WTC11 (cell line): ENCODE data around the gene ZNF579. TPM values are rescaled to one million over a fixed set of nuclear protein-coding genes. Genes with fewer than 3 reads are reported as not detected.

Experiments used
- ATAC-seq: fragments of 200-7000 bp; cut with Tn5 transposase; 2 replicates; pipeline ENCODE4 v1.10.0; 2021; ENCODE audit warnings: mild to moderate bottlenecking, moderate library complexity
- CTCF ChIA-PET: fragments of 300-600 bp; sonication (Branson Sonifier 250); formaldehyde crosslinking; loops from one replicate; lab custom pipeline; 2021; ENCODE audit warnings: antibody characterized with exemption; lab: Charles Lee
- POLR2A ChIA-PET: fragments of 350-600 bp; sonication (Branson Sonifier 250); formaldehyde crosslinking; loops from one replicate; lab custom pipeline; 2021; ENCODE audit warnings: antibody characterized with exemption; lab: Charles Lee
- DNase-seq: peaks from one replicate; pipeline ENCODE4 v3.0.0; 2021; ENCODE audit warnings: low spot score
- H3K27ac Mint-ChIP-seq: 2 replicates; pipeline ENCODE4 v1.8.0; 2021; ENCODE audit warnings: mixed read lengths
- H3K27me3 Mint-ChIP-seq: 2 replicates; pipeline ENCODE4 v1.8.0; 2021; ENCODE audit warnings: low read depth, mild to moderate bottlenecking, moderate library complexity, mixed read lengths
- H3K36me3 Mint-ChIP-seq: 2 replicates; pipeline ENCODE4 v1.8.0; 2021; ENCODE audit warnings: mixed read lengths
- H3K4me1 Mint-ChIP-seq: 2 replicates; pipeline ENCODE4 v1.8.0; 2022; ENCODE audit warnings: mixed read lengths
- H3K4me3 Mint-ChIP-seq: 2 replicates; pipeline ENCODE4 v1.8.0; 2021; ENCODE audit warnings: mild to moderate bottlenecking, moderate library complexity, mixed read lengths
- H3K9me3 Mint-ChIP-seq: 2 replicates; pipeline ENCODE4 v1.8.0; 2021; ENCODE audit warnings: mixed read lengths
- ATF1 ChIP-seq: sonication (generic); formaldehyde crosslinking; IDR thresholded peaks from 2 replicates; pipeline ENCODE4 v1.8.1; 2023; ENCODE audit warnings: mild to moderate bottlenecking, moderate library complexity, missing genetic modification reagents
- CBFB ChIP-seq: sonication (generic); formaldehyde crosslinking; IDR thresholded peaks from 2 replicates; pipeline ENCODE4 v1.8.1; 2022; ENCODE audit warnings: mild to moderate bottlenecking, low read depth, missing genetic modification reagents
- CREM ChIP-seq: sonication (generic); formaldehyde crosslinking; IDR thresholded peaks from 2 replicates; pipeline ENCODE4 v1.8.1; 2022; ENCODE audit warnings: mild to moderate bottlenecking, missing genetic modification reagents, moderate library complexity
- ELF4 ChIP-seq: sonication (generic); formaldehyde crosslinking; IDR thresholded peaks from 2 replicates; pipeline ENCODE4 v1.8.1; 2022; ENCODE audit warnings: low read depth, mild to moderate bottlenecking, moderate library complexity, missing genetic modification reagents
- ERG ChIP-seq: fragments of 250-450 bp; sonication (Bioruptor Pico); IDR thresholded peaks from 2 replicates; pipeline ENCODE4 v1.8.0; 2021; ENCODE audit warnings: mild to moderate bottlenecking
- ETV6 ChIP-seq: sonication (generic); formaldehyde crosslinking; IDR thresholded peaks from 2 replicates; pipeline ENCODE4 v1.8.1; 2022; ENCODE audit warnings: mild to moderate bottlenecking, missing genetic modification reagents
- FOXJ3 ChIP-seq: sonication (generic); formaldehyde crosslinking; IDR thresholded peaks from 2 replicates; pipeline ENCODE4 v1.9.0; 2021; ENCODE audit warnings: missing genetic modification reagents, mild to moderate bottlenecking, borderline replicate concordance
- FOXK1 ChIP-seq: sonication (generic); formaldehyde crosslinking; IDR thresholded peaks from 2 replicates; pipeline ENCODE4 v1.8.0; 2022; ENCODE audit warnings: mild to moderate bottlenecking, moderate library complexity, missing genetic modification reagents
- GABPB1 ChIP-seq: sonication (generic); formaldehyde crosslinking; IDR thresholded peaks from 2 replicates; pipeline ENCODE4 v1.8.1; 2023; ENCODE audit warnings: mild to moderate bottlenecking, missing genetic modification reagents
- GRHL2 ChIP-seq: fragments of 250-450 bp; sonication (Bioruptor Pico); IDR thresholded peaks from 2 replicates; pipeline ENCODE4 v1.8.0; 2022; ENCODE audit warnings: mild to moderate bottlenecking, moderate library complexity; ENCODE audit not compliant: insufficient replicate concordance, severe bottlenecking
- GTF2I ChIP-seq: fragments of 250-450 bp; sonication (Bioruptor Pico); conservative IDR thresholded peaks from 2 replicates; pipeline ENCODE4 v1.4.0; 2021; ENCODE audit warnings: mild to moderate bottlenecking
- IRF1 ChIP-seq: sonication (generic); formaldehyde crosslinking; IDR thresholded peaks from 2 replicates; pipeline ENCODE4 v1.8.0; 2023; ENCODE audit warnings: missing genetic modification reagents
- JUN ChIP-seq: sonication (generic); formaldehyde crosslinking; IDR thresholded peaks from 2 replicates; pipeline ENCODE4 v1.8.0; 2023; ENCODE audit warnings: mild to moderate bottlenecking, missing genetic modification reagents
- MLX ChIP-seq: sonication (generic); formaldehyde crosslinking; IDR thresholded peaks from 2 replicates; pipeline ENCODE4 v1.8.1; 2023; ENCODE audit warnings: mild to moderate bottlenecking, missing genetic modification reagents, moderate library complexity
- MXD4 ChIP-seq: fragments of 250-450 bp; sonication (Bioruptor Pico); IDR thresholded peaks from 2 replicates; pipeline ENCODE4 v1.8.0; 2021; ENCODE audit warnings: mild to moderate bottlenecking, moderate library complexity, borderline replicate concordance
- MYBL2 ChIP-seq: sonication (generic); formaldehyde crosslinking; IDR thresholded peaks from 2 replicates; pipeline ENCODE4 v1.8.1; 2023; ENCODE audit warnings: mild to moderate bottlenecking, moderate library complexity, missing genetic modification reagents
- NFE2L1 ChIP-seq: sonication (generic); formaldehyde crosslinking; IDR thresholded peaks from 2 replicates; pipeline ENCODE4 v1.8.1; 2023; ENCODE audit warnings: missing genetic modification reagents
- PRDM15 ChIP-seq: sonication (generic); formaldehyde crosslinking; IDR thresholded peaks from 2 replicates; pipeline ENCODE4 v1.8.0; 2022; ENCODE audit warnings: missing genetic modification reagents
- SMAD4 ChIP-seq: sonication (generic); formaldehyde crosslinking; IDR thresholded peaks from 2 replicates; pipeline ENCODE4 v1.8.0; 2022; ENCODE audit warnings: mild to moderate bottlenecking, missing genetic modification reagents
- SOX15 ChIP-seq: fragments of 250-450 bp; sonication (Bioruptor Pico); IDR thresholded peaks from 2 replicates; pipeline ENCODE4 v1.9.0; 2021; ENCODE audit warnings: mild to moderate bottlenecking
- TEAD1 ChIP-seq: sonication (generic); formaldehyde crosslinking; IDR thresholded peaks from 2 replicates; pipeline ENCODE4 v1.8.0; 2022; ENCODE audit warnings: mild to moderate bottlenecking, missing genetic modification reagents
- TEAD4 ChIP-seq: sonication (generic); formaldehyde crosslinking; IDR thresholded peaks from 2 replicates; pipeline ENCODE4 v1.8.0; 2022; ENCODE audit warnings: mild to moderate bottlenecking, missing genetic modification reagents
- ZNF121 ChIP-seq: sonication (generic); formaldehyde crosslinking; IDR thresholded peaks from 2 replicates; pipeline ENCODE4 v1.8.0; 2023; ENCODE audit warnings: missing genetic modification reagents
- ZNF138 ChIP-seq: sonication (generic); formaldehyde crosslinking; conservative IDR thresholded peaks from 2 replicates; pipeline ENCODE4 v1.8.1; 2022; ENCODE audit warnings: mild to moderate bottlenecking, moderate library complexity, missing genetic modification reagents
- ZNF232 ChIP-seq: sonication (generic); formaldehyde crosslinking; IDR thresholded peaks from 2 replicates; pipeline ENCODE4 v1.8.0; 2022; ENCODE audit warnings: mild to moderate bottlenecking, missing genetic modification reagents
- ZNF416 ChIP-seq: fragments of 250-450 bp; sonication (Bioruptor Pico); IDR thresholded peaks from 2 replicates; pipeline ENCODE4 v1.9.0; 2021; ENCODE audit warnings: mild to moderate bottlenecking, inconsistent platforms
- total RNA-seq: library from RNA; stranded (reverse); gene quantifications from 3 replicates; pipeline ENCODE4 v1.2.3, GENCODE V29; 2021

ZNF579 gene
- total RNA-seq, 1 experiment from 2014 or later = 30.0 TPM

- TF ChIP-seq TEAD1 (CRISPR knock-in tag) = peak; percentile 46; the same call in 1 of the 2 replicates
- no peak for TF ChIP-seq MYBL2 (CRISPR knock-in tag)
- TF ChIP-seq PRDM15 (CRISPR knock-in tag) = no peak
- no peak for TF ChIP-seq MLX (CRISPR knock-in tag)
- TF ChIP-seq FOXJ3 (CRISPR knock-in tag) = peak; percentile 74; the same call in 1 of the 2 replicates
- TF ChIP-seq ZNF138 (CRISPR knock-in tag) = no peak
- peak; percentile 45; the same call in 1 of the 2 replicates for TF ChIP-seq IRF1
- peak; percentile 81 for TF ChIP-seq FOXK1 (CRISPR knock-in tag)
- TF ChIP-seq JUN = no peak
- TF ChIP-seq ZNF416 (CRISPR knock-in tag) = no peak
- TF ChIP-seq ETV6 (CRISPR knock-in tag) = peak; percentile 69; the same call in 1 of the 2 replicates
- peak; percentile 6; the same call in 1 of the 2 replicates for TF ChIP-seq GABPB1
- TF ChIP-seq CREM (CRISPR knock-in tag) = peak; percentile 48; the same call in 1 of the 2 replicates
- no peak for TF ChIP-seq SOX15 (CRISPR knock-in tag)
- TF ChIP-seq ZNF232 (CRISPR knock-in tag) = peak; percentile 67; the same call in 1 of the 2 replicates
- TF ChIP-seq ZNF121 (CRISPR knock-in tag) = no peak
- TF ChIP-seq GRHL2 (CRISPR knock-in tag) = no peak
- TF ChIP-seq SMAD4 (CRISPR knock-in tag) = peak; percentile 64; the same call in 1 of the 2 replicates
- no peak for TF ChIP-seq ATF1 (CRISPR knock-in tag)
- TF ChIP-seq, all 79 proteins: peak for 19
Measured at GRCh38 chr19:55581145-55581822, 636 bp upstream of the ZNF579 start (continued).

- Mint-ChIP-seq H3K9me3 (no peaks in the 10 kb centered on the region), H3K27ac (peak overlapping the region; percentile 71), H3K27me3 (peaks cover 12% of the 10 kb centered on the region), H3K4me3 (peak overlapping the region; percentile 86), H3K36me3 (peaks cover 13% of the 10 kb centered on the region), H3K4me1 (peaks cover 5% of the 10 kb centered on the region)
- ATAC-seq = peak; percentile 62
- CTCF ChIA-PET = interaction anchor here (0.7 to 2.0 kb wide), 5 partner anchors 19 to 436 kb away, joined by 4 to 20 read pairs (median 5); partner anchors contain the start of genes FIZ1 and ZNF865
- DNase-seq = peak; percentile 33
- POLR2A ChIA-PET = interaction anchor here (1.1 kb wide), 1 partner anchor 30 kb away, joined by 3 read pairs; no protein-coding TSS in a partner anchor
- TF ChIP-seq FOXK1 (CRISPR knock-in tag) = no peak
- TF ChIP-seq GTF2I (CRISPR knock-in tag) = no peak
- TF ChIP-seq GRHL2 (CRISPR knock-in tag) = no peak
- no peak for TF ChIP-seq ERG (CRISPR knock-in tag)
- no peak for TF ChIP-seq NFE2L1
- no peak for TF ChIP-seq MXD4 (CRISPR knock-in tag)
- TF ChIP-seq ATF1 (CRISPR knock-in tag) = no peak
- no peak for TF ChIP-seq ELF4
- TF ChIP-seq TEAD4 = no peak
- TF ChIP-seq CBFB (CRISPR knock-in tag) = no peak
- TF ChIP-seq PRDM15 (CRISPR knock-in tag) = no peak
Measured at GRCh38 chr19:55579766-55580621, 654 bp downstream of the ZNF579 start.
